Activated effector memory CD4-positive, alpha-beta T cell treated with Interleukin-2 at 50 U/mL for 16 hours (primary cell): Measurements from ENCODE around the gene C13orf42.
"Not testable (repeated sequence)": the region's sequence is repeated elsewhere in the genome, so short reads cannot be mapped to it uniquely, and the experiment has no call there.

Source experiments
- DNase-seq: peaks from one replicate; pipeline ENCODE4 v3.0.0-alpha.2; 2020

C13orf42 gene

DNA sequence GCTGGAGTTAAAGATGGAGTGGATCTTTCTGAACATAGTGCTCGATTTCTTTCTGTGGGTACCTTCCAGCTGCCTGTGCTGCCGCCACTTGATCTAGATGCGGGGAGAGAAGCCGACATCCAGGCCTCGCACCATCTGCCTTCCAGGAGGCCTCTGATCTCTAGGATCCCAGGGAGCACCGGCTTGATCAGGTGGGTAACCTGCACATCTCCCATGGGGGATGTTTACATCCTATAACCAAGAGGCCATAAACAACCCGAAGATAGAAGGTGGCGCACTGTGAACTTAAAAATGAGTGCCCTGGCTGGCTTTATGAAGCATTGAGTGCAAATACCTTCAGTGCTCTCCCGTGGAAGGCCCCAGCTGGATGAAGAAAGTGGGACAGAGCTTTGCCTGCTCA is at the start of gene C13orf42:
Gene C13orf42 (minus strand): TSS at position 101 of the 400 bp plus-strand sequence. CDS start 65 bp downstream, at position 36.
- DNase-seq, result no peak

DNA sequence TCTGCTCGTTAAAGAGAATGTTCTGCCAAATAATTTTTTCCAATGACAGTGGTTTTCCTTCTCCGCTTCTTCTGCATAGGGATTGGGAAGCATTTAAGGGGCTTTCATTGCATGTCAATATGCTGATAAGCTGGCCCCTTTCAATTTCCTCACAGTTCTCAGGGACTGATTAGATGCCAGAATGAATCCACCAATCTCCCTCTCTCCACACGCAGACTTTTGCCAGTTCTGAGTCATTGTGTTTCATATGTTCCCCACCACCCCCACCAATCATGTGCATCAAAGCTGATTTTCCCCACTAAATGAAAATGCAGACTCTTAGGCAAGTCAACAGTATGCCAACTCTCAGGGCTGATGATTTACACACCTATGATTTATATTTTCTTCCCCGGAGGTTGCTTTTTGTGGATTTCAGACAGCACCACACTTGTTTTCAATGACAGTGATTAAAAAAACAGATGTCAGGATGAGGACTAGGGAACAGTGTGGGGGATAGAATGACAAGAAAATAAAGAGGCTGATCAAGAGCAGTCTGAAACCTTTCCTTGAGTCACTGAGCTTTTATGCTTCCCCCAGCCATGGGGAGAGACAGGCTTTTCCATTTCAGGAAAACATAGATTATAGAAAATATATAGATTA is 47.9 kb upstream of the C13orf42 start:
- no peak for DNase-seq

DNA sequence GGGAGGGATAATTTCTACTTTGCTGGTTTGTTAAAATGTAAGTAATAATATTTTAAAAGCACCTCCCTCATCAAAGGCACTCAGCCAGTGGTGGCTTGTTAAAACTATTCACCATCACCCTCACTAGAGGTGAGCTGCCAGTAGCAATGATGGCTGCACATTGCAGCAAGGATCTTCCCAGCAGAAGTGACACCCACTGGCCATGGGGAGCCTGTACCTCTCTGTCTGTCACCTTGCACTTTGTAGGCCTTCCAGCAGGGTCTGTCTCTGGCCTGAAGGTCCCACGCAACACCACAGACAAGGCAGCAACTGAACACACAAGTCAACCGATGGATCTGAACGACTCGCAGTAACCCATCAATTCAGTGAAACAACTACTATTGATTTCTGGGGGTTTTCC is 47.3 kb upstream of the C13orf42 start:
- no peak for DNase-seq

DNA sequence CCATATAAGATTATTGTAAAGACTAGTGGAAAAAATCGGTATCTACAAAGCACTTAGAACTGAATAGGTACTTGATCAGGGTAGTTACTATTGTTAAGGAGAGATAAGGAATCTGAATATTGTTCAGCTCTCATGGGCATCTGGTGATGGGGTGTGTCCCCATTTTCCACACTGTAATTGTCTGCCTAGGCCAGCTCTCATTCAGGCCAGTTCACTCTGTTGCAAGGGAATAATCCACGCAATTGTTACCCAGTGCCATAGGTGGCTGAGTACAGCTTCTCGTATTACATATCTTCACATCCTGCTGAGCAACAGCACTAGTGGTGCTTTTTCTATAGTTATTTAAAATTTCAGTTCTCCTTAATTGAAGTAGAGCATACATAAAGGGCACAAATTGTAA is 45.6 kb upstream of the C13orf42 start:
- no peak for DNase-seq

GRCh38 chr13:51155776-51156515 is 44.9 kb upstream of the C13orf42 start:
- DNase-seq, result no peak

DNA sequence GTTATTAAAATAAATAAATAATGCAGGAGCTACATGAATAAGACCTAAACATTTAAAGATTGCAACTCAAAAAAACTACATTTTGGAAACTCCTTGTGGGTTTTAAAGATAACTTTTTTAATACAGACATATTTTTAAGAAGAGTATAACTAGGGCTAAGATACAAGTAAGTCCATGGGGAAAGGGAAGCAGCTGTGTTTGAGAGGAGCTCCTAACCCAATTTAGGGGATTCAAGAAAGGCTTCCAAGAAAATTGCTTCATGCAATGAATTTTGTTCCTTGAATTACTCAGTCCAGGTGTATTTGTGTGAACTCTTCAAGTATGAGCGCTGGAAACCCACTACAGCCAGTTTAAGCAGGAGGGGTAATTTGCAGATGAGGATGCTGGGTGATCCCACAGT is 44.1 kb upstream of the C13orf42 start:
- DNase-seq, result no peak

- no peak for DNase-seq
Measured at GRCh38 chr13:51154029-51154555, 43.0 kb upstream of the C13orf42 start.

- DNase-seq, result no peak
Measured at GRCh38 chr13:51153527-51153926, 42.5 kb upstream of the C13orf42 start.

GRCh38 chr13:51152701-51153100 is 41.6 kb upstream of the C13orf42 start:
- DNase-seq, result no peak

- DNase-seq, result no peak
Measured at GRCh38 chr13:51151463-51151862, 40.4 kb upstream of the C13orf42 start.

DNA sequence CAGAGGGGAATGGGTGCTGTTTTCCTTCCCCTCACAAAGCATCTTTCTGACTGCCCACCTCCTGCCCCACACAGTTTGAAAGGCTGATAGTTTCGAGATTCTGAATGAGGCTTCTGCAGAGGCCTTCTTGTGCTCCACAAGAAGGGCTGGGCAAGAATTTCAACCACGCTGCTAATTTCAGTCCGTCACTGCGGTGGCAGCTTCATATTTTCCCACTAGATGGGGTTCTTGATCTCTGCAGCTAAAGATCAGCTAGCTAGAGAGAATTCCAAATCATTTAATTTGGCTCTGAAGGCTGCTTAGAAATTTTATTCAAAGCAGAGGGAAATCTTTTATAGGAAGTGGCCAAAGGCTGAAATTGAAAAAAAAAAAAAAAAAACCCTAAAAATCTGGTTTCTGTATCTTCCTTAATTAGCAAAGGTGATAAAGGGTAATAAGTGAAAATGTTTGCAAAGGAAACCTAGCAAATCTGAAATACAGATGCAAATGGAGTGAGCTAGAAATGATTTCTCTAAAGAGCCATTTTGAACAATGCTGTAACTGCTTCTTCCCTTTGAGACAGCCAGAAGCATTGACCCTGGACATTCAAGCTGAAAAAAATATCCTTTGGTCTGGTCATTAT is 38.0 kb upstream of the C13orf42 start:
- no peak for DNase-seq

DNA sequence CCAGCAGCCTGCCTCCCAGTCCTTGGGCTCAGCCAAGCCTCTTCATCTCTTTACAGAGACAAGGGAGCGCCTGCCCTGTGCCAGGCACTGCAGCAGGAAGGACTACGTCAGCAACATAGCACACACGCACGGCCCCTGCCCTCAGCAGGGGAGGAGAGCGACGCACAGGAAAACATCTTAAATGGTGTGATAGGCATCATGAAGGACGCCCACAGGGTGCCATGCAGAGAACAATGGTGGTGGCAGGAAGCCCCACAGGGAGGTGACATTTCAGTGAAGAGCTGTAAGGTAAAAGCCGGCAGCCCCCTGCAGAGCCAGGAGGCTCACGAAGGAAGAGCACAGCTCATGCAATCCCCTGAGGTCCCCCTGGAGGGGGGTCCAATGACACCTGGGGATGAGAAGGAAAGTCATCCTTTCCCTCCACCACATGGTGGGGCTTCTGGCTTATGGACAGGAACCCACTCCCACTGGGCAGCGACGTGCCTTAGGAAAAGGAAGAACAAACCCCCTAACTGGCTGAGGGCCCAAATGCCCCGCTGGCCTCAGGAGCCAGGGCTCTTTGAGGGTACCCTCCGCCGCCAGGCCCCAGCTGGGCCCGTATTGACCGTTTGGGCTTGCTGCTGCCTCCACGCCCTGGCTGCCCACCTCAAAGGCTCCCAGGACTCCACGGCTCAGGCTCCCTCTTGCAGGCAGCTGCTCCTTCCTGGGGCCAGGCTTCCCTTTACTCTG is 37.3 kb upstream of the C13orf42 start:
- DNase-seq, result no peak

DNA sequence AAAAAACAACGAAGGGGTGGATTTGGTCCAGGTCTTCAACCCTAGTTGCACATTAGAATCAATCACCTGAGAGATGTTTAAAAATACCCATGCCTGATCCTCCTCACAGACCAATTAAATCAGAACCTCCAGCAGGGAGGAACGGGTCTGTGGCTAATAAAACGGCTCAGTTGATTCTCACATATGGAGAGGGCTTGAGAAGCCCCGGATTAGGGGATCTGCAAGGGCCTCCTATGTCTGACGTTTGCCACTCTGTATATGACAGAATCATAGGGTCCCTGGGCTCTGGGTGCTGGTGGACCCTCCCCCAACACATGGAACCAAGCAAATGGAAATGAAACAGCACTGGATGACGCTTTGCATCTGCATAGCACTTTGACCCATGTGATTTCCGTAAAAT is 36.7 kb upstream of the C13orf42 start:
- no peak for DNase-seq

- no peak for DNase-seq
Measured at GRCh38 chr13:51146667-51147066, 35.6 kb upstream of the C13orf42 start.

DNA sequence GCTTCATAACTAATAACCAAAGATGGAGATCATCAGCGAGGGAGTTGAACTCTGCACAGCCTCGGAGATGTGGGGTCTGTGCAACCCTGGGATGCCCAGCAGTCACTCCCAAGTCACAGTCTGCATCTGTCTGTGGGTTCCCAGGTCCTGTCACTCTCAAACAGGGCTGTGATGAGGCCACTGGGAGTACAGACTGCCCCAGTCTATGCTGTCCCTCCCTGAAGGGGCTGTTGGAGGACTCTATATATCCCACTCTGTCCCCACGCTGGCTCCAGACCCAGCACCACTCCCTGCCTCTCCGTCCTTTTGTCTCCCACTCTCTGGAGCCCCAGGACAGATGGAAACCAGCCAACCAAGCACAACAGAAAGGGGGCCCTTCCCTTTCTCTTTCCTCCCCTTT is 26.2 kb upstream of the C13orf42 start:
- no peak for DNase-seq

- DNase-seq, result no peak
Measured at GRCh38 chr13:51136276-51136980, 25.4 kb upstream of the C13orf42 start.

DNA sequence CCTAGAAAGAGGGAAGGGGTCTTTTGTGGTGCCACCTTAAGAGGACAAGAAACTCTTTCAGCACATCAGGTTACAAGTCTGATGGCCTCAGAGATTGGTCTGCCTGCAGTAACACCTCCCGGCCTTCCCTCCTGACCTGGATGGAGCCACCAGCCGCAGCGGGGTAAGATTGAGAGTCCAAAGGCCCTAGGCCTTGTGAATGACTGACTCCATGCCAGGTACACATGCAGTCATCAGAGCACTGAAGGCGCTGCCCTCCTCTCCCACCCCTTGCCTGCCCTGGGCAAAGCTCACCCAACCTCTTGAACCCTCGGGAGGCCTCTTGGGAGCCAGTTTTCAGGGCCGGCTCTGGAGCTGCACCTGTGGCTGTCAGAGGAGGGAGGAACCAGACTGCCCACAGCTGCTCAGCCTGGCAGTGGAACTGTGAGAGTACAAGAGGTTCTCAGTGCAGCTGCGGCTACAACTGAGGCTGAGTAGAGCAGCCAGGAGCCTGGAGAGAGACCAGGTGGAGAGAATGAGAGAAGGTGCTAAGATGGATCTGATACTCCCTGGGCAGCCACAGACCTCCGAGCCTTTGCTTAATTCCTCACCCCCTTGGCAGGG is 23.8 kb upstream of the C13orf42 start:
- DNase-seq, result no peak

DNA sequence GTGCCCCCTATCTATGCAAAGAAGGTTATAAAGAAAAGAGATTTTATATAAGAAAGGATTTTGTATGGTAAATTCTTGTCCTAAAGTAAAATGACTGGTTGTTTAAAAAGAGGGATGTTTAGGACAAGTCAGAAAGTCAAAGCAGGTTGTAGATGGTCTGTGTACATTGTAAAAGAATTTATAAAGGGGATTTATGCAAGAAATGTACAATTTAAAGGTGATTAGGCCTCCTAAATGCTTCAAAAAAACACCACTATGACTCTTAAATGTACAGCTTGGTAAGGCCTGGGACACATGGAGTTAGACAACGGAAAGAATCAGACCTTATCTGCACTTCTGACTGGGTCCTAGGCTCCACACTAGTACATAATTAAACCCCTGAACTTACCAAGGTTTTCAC is 19.3 kb upstream of the C13orf42 start:
- DNase-seq, result no peak

DNA sequence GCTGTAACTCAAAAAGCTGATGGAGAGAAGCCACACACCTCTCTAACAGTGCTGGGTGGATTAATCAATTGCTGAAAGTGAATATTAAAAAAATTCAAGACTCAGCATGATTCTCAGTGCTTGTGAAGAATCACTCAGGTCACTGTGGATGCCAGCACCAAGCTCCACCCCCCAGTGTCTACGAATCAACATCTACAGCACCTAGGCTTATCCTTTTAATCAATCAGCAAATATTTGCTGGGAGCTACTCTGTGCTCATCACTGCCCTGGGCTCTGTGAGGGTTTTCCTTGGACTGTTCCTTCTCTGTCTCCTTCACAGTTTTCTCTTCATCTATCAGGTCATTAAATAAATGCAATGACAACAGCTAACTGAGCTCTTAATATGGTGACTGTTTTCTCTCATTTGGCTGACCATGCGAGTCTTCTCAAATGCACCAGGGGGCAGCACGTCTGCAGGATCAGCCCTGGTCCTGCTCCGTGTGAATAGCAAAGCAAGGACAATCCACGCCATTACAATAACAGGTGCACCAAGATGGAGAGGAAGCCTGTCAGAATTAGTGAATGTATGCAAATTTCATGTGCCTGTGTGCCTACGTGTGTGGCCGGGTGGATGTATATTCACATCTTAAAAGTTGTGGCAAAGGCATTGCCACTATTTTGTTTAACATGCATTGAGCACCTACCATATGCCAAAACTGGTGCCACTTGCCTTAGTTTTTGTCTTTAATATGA is 14.6 kb upstream of the C13orf42 start:
- no peak for DNase-seq

- no peak for DNase-seq
Measured at GRCh38 chr13:51122868-51123566, 11.9 kb upstream of the C13orf42 start.

DNA sequence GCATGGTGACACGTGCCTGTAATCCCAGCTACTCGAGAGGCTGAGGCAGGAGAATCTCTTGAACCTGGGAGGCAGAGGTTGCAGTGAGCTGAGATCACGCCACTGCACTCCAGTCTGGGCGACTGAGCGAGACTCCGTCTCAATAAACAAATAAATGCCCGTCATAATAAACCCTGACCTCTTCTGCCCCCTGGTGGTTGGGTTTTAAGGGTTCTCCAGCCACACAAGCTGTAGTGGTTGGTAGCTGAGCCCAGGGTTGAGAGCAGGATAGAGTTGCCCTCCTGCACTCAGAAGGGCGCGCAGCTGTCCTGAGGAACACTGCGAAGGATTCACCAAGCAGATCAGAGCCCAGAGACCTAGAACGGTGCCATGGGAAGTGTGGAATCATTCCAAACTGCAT is 9.8 kb upstream of the C13orf42 start:
- not testable (repeated sequence) for DNase-seq
